GM12801 (cell line): ENCODE data around the gene CCDC136.

Source experiments
- TF ChIP-seq, protein P1 (sequence below): IDR thresholded peaks from one replicate; pipeline ENCODE4 v1.5.1; 2011; ENCODE audit warnings: control low read depth; ENCODE audit not compliant: insufficient read length; ENCODE audit errors: extremely low read depth

CCDC136 gene

DNA sequence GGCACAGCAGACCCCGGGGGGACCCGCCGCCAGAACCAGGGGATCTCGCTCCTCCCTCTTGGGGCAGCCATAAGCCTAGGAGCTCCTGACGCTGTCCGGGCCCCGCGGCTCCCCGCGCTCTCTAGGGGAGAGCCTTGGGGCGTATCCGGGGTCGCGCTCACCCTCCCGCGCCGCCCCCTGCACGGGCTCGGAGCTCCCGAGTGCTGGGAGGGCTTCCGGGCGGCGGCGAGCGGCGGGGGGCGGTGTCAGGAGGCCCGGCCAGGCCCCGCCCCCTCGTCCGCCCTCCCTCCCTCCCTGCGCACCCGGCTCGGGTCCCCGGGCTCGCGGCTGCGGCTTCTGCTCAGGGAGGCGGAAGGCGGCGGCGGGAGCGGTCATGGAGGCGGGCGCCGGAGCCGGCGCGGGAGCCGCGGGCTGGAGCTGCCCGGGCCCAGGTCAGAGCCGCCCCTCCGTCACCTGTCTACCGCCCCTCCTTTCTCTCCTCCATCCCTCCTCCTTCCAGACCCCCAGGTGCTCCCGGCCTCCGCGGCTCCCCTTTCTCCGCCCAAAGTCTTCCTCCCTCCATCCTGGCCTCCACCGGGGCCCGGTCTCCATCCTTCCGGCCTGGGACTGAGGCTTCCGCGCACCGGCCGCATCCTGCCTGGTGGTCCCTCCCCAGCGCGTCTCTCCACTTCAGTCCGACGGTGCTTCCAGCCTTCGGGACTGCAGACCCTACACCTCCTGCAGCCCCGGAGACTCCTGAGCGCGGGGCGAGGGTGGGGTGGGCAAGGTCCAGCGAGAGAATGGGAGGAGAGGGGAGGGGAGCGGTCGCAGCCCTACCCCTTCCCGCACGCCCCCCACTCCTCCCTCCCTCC, at the start of gene CCDC136:
CCDC136 (plus strand) TSS at position 848 of the 851 bp plus-strand sequence. CDS start 444 bp downstream, outside the sequence.
- TF ChIP-seq, protein P1, sequence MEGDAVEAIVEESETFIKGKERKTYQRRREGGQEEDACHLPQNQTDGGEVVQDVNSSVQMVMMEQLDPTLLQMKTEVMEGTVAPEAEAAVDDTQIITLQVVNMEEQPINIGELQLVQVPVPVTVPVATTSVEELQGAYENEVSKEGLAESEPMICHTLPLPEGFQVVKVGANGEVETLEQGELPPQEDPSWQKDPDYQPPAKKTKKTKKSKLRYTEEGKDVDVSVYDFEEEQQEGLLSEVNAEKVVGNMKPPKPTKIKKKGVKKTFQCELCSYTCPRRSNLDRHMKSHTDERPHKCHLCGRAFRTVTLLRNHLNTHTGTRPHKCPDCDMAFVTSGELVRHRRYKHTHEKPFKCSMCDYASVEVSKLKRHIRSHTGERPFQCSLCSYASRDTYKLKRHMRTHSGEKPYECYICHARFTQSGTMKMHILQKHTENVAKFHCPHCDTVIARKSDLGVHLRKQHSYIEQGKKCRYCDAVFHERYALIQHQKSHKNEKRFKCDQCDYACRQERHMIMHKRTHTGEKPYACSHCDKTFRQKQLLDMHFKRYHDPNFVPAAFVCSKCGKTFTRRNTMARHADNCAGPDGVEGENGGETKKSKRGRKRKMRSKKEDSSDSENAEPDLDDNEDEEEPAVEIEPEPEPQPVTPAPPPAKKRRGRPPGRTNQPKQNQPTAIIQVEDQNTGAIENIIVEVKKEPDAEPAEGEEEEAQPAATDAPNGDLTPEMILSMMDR = no peak

DNA sequence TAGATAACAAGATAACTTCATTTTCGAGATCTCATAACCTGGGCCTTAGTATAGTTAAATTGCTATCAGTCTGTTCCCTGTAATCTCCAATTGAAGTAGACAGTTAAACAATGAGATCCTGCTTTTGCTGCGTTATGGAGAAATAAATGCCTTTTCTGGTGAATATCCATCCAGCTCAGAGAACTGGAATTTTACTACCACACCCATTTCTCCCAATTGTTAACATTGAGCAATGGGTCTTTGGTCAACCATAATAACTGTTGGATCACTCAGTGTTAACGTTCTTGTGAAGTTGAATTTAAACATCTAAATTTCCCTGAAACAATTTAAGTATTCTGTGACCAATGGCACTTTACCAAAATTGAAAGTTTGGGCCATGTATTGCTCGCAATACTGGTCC, 49.6 kb upstream of the CCDC136 start:
- TF ChIP-seq, protein P1 = no peak

DNA sequence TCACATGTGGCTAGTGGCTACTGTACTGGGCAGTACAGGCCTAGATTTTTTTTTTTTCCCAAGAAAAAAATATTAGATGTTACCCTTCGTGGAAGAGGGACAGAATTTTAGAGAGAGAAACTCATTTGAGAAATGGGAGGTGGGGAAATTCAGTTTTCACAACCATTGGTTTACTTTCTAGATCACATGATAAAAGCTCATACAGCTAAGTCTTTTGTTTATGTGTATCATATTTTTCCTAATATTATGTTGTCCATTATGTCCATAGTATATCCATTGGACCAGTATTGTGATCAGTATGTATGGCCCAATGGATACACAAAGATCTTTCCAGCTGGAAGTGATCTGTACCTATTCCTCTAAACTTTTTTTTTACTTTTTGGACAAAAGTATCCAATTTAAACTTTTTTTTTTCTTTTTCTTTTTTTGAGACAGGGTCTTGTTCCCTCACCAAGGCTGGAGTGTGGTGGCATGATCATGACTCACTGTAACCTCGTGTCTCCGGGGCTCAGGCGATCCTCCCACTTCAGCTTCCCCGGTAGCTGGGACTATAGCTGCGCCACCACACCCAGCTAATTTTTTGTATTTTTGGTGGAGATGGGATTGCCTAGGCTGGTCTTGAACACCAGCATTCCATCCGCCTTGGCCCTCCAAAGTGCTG, 48.5 kb upstream of the CCDC136 start:
- TF ChIP-seq, protein P1 = no peak

DNA sequence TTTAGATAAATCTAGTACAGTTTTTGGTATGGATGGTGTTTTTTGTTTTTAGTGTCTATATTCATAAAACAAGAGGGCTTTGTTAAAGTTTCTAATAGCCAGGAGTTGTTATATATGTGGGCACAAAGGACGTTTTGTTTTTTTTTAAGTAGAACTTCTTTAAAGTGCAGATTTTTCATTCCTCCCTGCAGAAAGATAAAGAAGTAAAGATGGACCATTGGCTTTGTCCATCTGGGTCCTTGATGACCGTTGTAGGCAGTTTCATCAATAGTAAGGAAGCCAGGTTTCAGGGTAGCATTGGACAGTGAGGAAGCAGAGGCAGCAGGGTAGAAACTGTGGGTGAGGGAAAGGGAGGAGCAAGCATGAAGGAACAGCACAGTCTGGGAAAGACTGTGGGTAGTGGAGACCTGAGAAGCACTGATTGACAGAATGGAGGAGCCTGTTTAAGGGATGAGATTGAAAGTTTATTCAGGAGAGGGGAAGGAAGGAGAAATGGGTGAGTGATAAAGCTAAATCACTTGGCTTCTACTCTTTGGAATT, 47.3 kb upstream of the CCDC136 start:
- TF ChIP-seq, protein P1 = no peak

DNA sequence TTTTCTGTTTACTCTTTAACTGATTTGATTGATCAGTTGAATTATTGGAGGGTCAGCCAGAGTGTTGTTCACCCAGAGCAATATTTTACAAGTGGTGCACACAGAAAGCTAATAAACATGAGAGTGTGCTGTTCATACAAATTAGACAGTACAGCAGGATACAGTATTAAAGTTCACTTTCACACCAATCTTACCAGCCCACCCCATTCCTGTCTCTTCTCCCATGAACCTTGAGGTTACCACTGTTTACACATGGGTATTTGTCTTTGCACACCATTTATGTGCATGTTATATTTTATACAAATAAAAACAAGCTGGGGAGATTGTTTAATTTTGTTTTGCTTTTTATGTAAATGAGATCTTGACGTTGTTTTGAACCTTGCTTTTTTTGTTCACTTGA, 46.1 kb upstream of the CCDC136 start:
- TF ChIP-seq, protein P1 = no peak

DNA sequence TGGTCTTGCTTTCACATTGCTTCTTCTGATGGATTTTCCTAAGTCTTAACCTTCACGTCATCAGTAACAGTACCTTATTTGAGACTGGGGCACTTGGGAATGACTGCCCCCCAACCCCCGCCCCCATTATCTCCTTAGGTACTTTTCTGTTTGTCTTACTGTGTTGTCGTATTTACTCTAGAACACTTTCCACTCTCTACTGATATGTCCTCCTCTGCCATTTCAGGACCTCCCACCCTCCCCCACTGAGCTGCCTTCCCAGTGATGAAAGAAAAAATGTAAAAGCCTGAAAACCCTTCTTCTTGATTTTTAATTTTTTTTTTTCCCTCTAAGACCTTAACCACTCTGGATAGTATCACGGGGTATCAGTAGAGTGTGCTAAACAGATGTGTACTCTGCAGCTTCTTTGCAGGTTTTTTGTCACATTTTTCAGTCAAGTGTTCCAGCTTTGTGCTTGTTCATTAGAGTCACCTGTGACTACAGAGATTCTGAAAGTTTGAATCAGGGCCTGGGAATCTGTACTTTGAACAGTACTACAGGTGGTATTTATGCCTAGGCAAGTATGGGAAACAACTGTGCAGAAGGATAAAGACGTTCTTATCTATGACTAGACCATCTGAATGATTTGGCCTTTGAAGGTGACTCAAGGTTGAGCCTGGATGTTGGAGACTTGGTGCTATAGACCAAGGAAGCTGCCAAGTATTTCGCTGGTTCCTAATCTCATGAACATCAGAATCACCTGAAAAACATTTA, 44.3 kb upstream of the CCDC136 start:
- TF ChIP-seq, protein P1 = no peak

DNA sequence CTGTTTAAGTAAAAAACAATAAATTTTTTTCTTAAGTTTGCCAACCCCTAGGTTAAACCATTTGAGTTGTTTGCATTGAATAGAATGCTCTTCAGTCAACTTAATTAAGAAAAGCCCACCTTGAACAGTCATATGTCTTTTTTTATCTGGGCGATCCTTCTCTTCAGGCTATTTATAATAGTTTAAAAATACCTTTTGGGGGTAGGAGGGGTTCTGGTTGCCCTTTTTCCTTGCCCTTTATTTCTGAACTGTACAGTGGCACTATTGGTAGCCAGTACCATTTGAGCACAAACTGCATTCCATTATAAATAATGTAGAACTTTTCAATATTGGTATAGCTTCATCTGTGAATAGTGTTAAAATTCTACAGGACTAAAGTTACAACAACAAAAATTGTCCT, 39.5 kb upstream of the CCDC136 start:
- TF ChIP-seq, protein P1 = no peak
